SW480 (cell line): Measurements from ENCODE around the gene OPN5.

Source experiments
- DNase-seq: peaks from one replicate; pipeline ENCODE4 v3.0.0-alpha.2; 2016; ENCODE audit warnings: low spot score

OPN5 gene

DNA sequence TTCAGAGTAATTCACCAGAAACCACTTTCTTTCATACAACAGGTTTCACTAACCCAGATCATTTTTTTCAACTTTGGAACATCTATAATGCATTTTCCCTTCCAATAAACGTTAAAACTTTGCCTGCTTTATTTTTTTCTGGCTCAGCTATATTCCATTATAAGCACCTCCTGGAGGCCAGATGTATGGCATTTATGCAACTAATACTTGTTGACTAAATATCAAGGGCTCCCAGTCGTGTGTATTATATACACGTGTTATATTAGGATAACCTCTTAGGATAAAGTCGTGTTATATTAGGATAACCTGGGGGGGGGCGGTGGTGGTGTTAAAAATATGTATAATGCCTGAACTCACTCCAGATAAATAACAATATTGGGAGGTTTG lies 6.7 kb downstream of the OPN5 start:
- DNase-seq: no peak

DNA sequence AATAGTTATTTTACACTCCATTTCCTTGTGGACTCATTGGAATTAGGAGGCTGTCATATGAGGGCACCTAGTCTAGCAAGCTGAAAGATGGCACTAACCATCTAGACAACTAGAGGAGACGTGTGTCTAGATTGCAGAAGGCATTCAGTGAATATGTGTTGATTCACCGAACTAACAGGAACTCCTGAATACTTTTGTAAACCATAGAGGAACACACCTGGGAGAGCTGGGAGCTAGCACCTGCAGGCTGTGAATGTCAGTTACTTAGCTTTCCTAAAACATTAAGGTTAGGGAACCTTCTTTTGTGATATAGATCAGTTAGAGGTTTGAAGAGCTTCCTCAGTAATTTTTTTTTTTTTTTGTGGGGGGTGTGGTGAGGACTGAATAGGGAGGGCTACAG lies 7.7 kb downstream of the OPN5 start:
- DNase-seq: no peak

DNA sequence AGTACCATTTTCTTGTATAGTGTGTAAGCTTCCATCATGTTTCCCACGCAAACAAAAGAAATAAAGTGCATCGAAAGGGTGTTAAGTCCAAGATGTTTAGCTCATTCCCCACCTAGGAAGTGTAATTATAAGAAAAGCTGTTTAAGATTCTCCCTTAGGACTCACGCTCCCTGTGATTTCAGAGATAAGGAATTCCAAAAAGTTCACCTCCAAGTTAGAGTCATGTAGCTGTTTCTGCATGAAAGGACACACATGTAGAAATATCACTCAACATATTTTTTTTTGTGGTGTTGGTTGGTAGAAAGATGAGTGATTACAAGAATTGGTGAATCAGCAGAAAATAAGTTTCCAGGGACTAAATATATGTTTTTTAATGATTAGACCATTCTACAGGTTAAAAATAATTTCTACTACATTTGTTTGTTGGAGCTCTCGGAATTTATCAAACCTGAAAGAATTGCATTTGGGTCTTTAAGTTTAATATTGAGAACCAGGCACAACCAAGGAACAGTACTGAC lies 10.4 kb downstream of the OPN5 start:
- DNase-seq: no peak

DNA sequence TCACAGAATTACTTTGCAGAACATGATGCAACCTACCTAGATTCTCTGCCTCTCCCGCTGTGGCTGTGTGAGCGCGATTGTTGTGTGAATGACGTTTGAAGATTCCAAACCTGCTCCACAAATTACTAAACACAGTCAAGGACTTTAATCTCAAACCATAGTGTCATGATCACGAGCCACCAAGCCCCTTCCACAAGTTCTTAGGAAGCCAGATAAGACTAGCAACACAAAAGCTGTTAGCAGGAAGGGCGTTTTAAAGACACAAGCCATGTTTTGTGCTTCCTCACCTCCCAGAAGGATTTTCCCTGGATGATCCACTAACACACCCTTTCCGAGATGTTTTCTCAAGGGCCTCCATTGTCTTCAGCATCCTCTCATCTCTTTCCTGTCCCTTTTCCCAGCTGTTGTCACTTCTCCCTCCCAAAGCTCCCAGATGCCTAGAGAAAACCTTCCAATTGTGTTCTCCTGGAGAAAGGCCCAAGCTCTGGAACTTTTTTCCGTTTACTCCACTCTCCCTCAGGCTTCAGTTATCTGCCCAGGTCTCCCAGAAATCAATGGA lies 12.8 kb downstream of the OPN5 start:
- DNase-seq: no peak

DNA sequence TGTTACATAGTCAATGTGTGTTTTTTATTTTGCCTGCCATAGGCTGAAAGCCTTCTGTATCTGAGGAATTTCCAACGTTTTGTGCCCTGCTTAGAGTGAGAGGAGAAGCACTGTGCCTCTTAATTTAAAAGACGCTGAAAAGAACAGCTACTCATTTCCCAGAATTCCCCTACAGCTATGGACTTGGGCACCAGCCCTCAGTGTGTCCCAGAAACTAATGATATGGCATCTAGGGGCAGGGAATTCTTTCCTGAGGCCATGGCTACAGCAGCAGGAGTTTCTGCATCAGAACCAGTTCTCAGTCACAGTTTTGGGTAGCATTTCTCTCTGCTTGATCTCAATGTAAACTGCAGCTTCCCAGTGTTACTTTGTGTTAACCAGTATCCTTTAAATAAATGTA lies 20.2 kb downstream of the OPN5 start:
- no peak for DNase-seq

DNA sequence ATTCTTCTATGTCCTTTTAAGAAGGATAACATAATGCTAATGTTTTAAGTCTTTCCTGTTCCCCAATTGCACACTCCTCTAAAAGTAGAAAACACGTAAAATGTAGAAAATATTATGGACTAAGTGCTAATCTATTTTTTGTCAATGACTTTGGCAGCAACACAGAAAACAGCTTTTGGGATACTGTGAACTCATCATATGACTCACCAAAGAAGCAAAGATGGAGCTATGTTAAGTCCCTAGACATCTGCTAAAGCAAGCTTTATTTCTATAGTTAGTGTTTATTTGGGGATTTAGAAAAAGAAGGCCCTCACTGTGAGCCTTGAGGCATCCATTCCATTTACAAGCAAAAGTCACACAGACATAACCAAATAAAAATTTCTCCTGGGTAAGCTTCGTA lies 23.0 kb downstream of the OPN5 start:
- DNase-seq: no peak

DNA sequence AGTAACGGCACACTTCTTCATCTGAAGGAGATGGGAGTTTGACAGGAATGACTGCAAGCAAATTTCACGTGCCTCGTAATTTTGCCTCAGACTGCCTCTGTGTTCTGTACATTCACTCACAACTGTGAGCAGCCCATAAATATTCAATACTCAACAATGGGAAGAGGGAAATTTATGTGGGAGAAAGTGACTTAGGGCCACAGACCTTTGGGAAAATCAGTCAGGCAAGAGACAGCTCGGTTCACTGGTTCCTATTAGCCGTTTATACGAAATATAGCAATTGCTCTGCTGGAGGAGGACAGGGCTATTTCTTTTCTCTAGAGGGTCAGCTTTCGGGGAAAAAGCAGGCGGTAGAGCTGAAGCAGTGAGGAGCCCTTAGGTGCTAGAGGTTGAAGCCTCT lies 28.0 kb downstream of the OPN5 start:
- DNase-seq: no peak

DNA sequence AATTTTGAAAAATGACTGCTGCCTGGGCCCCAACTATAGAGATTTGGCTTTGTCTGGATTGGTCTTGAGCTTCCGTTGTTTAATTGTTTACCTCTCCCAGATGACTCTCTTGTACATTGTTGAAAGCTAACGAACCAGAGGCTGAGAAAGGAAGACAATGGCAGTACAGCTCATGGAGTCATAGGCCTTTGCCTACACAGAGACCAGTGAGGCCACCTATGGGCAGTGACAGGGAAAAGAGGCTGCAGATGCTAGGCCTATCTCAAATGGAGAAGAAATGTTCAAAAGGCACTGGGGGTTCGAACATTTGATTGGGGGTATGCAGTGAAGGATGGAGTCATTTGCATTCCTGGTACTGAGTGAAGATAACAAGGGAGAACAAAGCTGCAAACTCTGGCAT lies 29.1 kb downstream of the OPN5 start:
- DNase-seq: no peak

DNA sequence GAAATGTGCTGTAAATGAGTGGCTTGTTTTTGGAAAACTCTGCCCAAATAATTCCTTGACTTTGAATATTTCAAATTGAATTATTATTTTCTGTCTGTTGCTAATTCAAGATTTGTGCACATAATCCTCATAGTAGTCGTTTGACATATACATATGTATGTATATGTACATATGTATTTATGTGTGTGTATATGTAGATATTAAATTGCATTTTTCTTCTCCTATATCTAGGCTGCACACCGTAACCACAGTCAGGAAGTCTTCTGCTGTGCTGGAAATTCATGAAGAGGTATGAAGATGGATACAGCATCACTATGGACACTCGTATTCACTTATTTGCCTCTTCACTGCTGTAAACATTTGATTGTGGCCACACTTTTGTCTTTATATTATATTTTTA lies 29.6 kb downstream of the OPN5 start:
- DNase-seq: no peak

DNA sequence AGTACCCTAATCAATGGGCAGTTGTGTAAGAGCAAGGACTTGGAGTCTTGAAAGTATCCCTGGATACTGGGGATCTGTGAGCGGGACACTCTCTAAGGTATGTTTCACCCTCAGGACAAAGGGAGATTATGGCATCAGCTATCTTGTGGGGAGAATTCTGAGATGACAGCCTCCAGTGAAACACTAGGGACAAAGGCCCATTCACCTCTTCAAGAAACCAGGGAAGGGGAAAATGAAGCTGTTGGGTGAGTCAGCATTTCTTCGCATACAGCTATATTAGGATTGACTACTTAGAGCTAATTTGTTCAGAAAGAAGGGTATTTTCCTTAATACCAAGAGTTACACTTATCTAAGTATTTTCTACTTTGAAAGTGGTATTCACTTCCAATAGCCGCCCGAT lies 35.9 kb downstream of the OPN5 start:
- DNase-seq: no peak

DNA sequence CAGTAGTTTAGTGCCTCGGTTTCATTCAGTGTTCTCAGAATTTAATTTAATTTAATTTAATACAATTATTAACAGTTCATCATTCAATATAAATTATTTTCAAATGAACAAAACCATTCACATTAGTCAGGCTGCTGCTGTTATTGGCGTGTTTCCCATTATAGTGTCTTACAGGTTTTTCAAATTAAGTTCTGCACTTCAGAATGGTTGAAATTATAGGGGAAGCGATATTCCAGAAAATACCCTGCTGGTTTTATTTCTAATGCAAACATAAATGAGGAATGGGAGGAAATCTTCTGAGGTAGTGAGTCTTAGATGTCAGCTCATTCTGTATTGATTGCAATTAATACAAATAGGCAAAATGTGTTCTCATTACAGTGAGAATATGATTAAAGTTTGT lies 37.6 kb downstream of the OPN5 start:
- DNase-seq: no peak

DNA sequence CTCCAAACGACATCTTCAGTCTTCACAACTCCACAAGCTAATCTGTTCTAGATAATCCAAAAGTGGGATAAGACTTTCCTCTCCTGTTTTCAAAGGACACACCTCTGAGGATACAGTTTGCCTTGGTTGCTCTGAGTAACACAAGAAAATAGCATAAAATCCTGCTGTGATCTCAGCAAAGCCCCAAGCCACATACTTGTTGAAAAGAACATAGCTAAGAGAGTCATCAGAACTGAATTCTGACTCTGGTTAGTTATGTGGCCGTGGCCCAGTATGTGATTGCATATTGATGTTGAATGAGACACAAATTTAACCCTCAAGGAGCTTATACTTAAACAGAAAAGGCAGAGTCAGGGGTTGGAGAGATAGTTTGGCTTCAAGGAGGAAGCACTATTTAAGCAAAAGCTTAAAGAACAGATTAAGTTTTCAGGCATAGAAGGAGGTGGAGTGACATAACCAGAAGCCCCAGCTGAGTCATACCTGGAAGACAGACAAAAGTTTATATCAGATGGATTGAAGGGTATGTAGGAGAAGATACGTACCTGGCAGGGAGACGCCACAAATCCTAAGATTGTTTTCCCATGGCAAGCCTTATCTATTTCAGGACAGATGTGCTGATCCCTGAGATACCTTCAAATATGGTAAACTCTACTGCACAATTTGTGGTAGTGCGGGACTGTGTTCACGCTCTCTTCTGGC lies 41.2 kb downstream of the OPN5 start:
- no peak for DNase-seq

DNA sequence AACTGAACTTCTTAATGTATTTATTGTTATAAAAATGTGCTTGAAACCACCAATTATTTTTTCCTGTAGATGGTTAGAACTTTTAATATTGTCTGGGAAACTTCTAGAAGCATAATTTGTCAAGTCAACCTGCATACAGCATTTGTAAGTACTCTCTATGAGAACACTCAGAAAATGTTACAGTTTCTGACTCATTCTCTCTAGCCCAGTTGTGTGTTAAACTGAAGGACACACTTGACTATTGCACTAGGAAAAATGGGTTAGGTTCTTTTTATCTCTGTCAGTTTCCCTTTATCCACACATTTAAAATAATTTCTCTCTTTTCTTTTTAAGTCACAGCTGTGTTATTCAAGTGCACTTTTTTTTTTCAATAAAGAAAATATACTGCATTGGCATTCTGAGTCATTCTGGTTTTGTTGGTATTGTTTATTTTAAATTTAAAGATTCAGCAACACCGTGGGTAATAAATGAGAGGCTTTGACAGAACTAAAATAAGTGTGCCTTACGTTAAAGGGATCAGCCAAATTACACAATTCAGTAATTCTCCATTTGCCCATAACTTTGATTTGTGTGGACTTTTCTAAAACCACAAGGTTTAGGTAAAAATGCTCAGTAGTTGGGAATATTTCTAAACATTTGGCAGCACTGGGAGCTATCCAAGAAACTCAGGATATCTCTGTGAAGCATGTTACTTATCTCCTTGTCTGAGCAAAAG lies 50.7 kb downstream of the OPN5 start:
- no peak for DNase-seq

DNA sequence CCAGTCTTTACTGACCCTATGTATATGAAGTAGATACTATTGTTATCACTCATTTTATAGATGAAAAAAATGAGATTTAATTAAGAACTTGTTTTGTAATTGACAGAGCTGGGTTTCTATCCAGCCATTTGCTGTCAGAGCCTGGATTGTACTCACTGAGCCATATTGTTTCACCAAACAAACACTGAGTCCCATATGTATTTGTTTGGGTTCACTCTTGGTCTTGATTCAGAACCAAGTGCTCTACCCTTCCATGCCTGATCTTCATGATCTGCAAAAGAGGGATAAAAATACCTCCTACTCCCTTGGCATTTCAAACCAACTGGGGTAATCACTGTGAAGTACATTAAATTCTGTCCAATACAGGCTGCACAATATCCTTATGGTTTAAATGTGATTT lies 52.4 kb downstream of the OPN5 start:
- DNase-seq: no peak

DNA sequence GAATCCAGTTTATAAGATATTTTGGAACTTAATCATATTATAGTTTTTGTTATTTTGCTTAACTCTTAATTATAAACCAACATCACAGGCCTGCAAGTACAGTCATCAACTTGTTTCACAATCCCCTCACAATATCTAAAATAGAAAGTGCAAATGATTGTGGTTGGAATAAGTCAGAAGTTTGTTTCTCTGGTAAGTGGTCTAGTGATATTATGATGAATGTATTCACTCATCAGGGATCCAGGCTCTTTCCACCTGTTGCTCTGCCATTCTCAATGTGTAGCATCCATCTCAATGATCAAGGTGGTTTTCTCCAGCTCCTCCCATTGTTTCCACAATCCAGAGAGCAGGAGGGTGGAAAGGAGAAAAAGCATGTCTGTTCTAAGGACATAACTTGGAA lies 54.2 kb downstream of the OPN5 start:
- no peak for DNase-seq

DNA sequence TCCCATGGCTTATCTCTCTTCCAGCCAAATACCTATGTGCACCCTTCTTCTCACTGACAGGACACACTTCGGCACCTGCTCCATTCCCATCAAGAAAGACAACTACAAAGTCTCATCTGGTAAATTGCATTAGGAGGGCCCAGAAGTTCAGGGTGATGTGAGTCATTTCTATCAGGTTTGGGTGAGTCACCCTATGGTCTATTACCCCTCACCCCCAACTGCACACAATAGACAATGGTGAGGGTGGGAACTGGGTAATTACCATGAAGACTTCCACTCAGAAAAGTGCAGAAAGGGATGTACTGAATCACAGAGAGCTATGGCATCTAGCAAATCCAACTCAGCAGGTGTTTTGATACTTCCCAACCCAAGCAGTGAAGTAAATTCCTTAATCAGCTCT lies 54.8 kb downstream of the OPN5 start:
- peak; percentile 13 for DNase-seq

DNA sequence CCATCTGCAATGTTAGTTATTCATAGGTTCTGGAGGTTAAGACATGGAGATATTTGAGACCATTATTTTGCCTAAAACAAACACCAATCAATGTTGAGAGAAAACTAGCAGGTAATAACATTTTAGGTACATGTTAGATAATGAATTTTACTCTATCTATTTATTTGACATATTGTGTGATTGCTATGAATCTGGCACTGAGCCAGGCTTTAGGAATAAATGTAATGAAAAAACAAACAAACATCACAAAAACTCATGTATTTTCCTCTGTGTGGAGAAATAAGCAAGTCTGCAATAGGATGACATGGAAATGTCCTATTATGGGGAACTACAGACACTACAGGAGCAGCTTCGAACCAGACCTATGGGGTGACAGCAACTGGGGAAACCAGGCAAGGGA lies 57.8 kb downstream of the OPN5 start:
- no peak for DNase-seq

DNA sequence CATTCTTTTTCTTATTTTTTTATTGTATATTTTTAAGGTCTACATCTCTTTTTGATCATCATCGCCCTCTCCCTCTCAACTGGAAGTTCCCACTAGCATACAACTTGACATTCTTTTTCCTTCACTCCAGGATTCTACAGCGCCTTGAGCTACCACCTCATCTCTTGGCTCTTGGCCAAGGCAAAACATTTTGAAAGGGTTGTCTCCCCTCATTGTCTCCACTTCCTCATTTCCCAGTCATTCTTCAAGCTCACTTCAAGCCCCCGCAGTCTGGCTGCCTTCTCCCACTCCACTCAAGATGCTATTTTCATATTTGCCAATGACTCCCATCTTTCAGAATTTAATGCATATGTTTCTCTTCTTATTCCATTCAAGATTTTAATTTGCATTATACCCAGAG lies 63.0 kb downstream of the OPN5 start:
- no peak for DNase-seq

DNA sequence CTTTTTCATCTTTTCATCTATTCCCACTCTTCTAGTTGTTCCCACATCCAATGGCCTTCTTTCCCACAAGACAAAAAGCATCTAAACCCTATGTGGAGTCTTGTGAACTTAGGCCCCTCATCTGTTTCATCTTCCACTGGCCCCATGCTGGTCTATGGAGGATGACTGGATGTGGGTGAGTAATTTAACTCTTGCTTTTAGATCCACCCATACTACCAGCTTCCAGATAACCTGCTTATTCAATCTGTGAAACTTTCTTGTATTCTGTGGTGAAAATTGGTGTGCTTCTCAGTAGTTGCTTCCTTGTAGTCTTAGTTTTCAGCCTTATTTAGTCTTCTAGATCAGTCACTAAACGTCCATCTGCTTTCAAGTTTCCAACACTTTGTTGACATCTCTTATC lies 64.9 kb downstream of the OPN5 start:
- DNase-seq: no peak

DNA sequence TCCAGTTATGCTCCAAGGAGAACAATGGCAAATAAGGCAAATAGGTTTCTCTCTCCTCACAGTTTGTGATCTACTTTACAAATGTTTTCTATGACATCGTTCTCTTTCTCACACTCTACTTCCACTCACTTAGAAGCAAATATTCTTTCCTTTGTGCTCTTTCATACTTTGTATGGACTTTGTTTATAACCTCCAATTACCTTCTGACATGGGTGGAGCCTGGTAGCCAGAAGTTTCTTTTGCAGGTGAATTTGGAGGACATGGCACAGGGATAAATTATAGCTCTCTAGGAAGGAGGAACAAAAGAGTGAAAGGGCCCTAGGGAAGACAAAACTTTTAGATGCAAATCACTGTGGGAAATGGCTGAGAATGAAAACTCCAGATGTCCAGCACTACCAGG lies 69.3 kb downstream of the OPN5 start:
- no peak for DNase-seq

DNA sequence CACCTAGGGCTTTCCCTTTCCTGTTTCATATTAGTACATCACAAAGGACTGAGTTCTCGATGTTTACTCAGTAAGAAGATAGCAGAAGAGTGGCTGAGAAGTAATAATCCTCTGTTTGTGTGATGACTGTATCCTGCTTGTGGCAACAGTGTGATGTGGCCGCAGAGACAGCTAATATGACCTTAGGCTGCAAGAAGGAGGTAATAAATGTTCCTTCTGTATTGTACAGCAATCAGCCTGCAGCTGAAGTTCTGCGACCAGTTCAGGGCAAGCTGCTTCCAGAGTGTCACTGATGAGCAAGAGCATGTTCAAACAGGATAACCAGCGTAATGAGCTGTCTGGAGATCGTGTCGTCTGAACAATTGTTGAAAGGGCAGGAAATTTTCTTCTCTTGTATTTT lies 70.9 kb downstream of the OPN5 start:
- DNase-seq: no peak

DNA sequence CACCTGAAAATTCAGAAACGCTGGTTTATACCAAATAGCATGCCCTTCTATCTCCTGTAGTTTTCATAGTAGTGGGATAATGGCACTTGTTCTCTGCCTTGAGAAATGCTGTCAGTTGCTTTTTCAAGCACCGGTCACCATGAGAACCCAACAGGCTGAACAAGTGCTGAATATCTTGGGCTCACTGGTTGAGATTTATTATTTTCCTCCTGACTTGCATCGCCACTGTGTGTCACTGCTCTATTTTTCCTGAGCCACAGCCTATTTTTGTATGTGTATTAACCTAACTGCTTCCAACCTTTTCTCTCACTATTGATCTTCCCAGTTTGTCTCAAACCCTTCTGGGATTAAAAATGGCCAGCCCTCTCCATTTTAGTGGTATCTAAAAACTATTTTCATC lies 71.9 kb downstream of the OPN5 start:
- DNase-seq: no peak

DNA sequence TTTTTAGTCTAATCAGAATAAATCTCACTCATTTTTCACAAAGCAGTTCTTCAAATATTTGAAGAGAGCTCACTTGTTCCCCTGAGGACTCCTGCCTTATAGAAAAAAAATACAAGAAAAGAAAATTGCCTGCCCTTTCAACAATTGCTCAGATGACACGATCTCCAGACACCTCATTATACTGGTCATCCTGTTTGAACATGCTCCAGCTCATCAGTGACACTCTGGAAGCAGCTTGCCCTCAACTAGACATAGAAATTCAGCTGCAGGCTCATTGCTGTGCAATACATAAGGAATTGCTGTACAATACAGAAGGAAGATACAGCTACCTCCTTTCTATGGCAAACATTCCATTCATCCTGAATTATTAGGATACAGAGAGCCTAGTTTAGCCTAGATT lies 73.1 kb downstream of the OPN5 start:
- no peak for DNase-seq

DNA sequence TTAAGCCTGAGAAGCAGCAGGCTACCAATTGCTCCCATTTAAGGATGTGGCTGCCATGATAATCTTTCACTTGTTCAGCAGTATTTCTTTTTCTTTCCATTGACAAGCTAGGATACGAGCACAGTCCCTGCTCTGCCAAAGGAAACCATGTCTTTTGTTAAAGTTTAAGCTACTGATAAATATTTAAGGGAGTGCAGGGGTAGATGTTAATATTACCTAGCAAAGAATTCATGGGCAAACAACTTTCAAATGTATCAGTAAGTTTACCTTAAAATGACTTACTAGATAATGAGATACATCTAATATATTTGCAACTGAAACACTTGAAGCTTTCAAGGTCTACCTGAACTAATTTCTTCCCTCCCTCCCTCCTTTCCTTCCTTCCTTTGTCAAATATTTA lies 77.3 kb downstream of the OPN5 start:
- no peak for DNase-seq
